Activated CD4-positive, alpha-beta T cell treated with anti-CD3 and anti-CD28 coated beads for 36 hours (primary cell): ENCODE measurements around the gene HARBI1. TPM values are rescaled to one million over a fixed set of nuclear protein-coding genes. Genes with fewer than 3 reads are reported as not detected.

Experiments
- ATAC-seq: fragments of 200-7000 bp; cut with Tn5 transposase; one replicate; pipeline ENCODE4 v1.10.0; 2021; ENCODE audit warnings: mild to moderate bottlenecking, moderate library complexity
- CTCF ChIA-PET: fragments of 350-600 bp; sonication (Branson Sonifier 250); formaldehyde crosslinking; loops from one replicate; lab custom pipeline; 2021; ENCODE audit warnings: antibody characterized with exemption; lab: Charles Lee
- POLR2A ChIA-PET: fragments of 350-600 bp; sonication (Branson Sonifier 250); formaldehyde crosslinking; loops from one replicate; lab custom pipeline; 2021; ENCODE audit warnings: antibody characterized with exemption, inconsistent platforms; lab: Charles Lee
- DNase-seq: peaks from one replicate; pipeline ENCODE4 v3.0.0-alpha.2; 2020
- H3K27ac Mint-ChIP-seq: one replicate; pipeline ENCODE4 v1.8.0; 2021; ENCODE audit warnings: mixed read lengths
- H3K27me3 Mint-ChIP-seq: one replicate; pipeline ENCODE4 v1.8.0; 2021; ENCODE audit warnings: mixed read lengths
- H3K36me3 Mint-ChIP-seq: one replicate; pipeline ENCODE4 v1.8.0; 2021; ENCODE audit warnings: low read depth, mixed read lengths
- H3K4me1 Mint-ChIP-seq: one replicate; pipeline ENCODE4 v1.8.0; 2021; ENCODE audit warnings: mixed read lengths
- H3K4me3 Mint-ChIP-seq: one replicate; pipeline ENCODE4 v1.8.0; 2021; ENCODE audit warnings: mild to moderate bottlenecking, moderate library complexity, mixed read lengths
- H3K9me3 Mint-ChIP-seq: one replicate; pipeline ENCODE4 v1.8.0; 2021; ENCODE audit warnings: low read depth, mixed read lengths
- intact Hi-C, 2 experiments: fragments of 100-400 bp; cut with DNase I in 1 of 2; cut with micrococcal nuclease in 1 of 2; formaldehyde crosslinking; loops; one replicate each; pipeline versions ENCODE4 v1.14.2 to v1.15.1; 2022 to 2024; cut with DNase I, micrococcal nuclease
- total RNA-seq, 2 experiments: library from RNA; stranded (reverse); gene quantifications; one replicate each; pipeline ENCODE4 v1.2.3, GENCODE V29; 2021

HARBI1 gene
- total RNA-seq, 2 experiments from 2014 or later = 2.3 to 2.7 TPM

DNA sequence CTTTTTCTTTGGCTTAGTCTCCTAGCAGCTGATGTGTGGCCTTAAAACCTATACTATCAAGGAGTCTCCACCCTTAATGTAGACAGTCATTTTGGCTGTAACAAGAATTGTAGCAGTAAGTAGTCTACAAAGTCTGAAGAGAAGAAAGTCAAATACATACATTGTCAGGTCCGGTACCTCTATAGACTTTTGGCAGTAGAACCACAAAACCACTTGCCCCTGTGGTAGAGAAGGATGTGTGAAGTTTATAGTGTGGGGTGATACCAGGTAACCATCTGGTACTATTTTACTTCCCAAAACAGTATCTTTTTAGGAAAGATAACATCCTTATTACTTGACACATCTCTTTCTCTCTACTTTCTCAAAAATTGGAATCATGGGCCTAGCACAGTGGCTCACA lies 15.5 kb upstream of the HARBI1 start:
- POLR2A ChIA-PET = no interaction called here
- Mint-ChIP-seq H3K27me3 (no peaks in the 10 kb centered on the region), H3K27ac (no peak overlapping the region), H3K4me3 (no peak overlapping the region), H3K9me3 (no peaks in the 10 kb centered on the region), H3K36me3 (peaks cover 16% of the 10 kb centered on the region), H3K4me1 (no peaks in the 10 kb centered on the region)
- ATAC-seq = no peak
- no peak for DNase-seq
- CTCF ChIA-PET = no interaction called here
- intact Hi-C loops = no loop called here

DNA sequence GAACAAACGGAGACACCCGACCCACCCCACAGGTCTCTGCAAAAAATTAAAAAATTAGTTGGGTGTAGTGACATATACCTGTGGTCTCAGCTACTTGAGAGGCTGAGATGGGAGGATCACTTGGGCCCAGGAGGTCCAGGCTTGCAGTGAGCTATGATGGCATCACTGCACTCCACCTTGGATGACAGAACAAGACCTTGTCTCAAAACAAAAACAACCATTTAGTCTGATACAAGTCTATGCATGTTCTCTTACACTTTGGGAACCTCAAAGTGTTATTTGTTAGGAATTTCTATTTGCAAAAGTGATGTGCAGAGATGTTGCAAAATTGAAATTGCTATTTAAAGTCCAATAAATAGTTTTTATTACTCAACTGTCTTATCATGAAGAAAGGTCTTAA lies 14.6 kb upstream of the HARBI1 start:
- ChIA-PET POLR2A (no interaction called here), CTCF (interaction anchor here (1.3 kb wide), 1 partner anchor 14 kb away, joined by 3 read pairs; the partner anchor contains the start of genes ATG13 and HARBI1)
- Mint-ChIP-seq H3K9me3 (no peaks in the 10 kb centered on the region), H3K4me1 (no peaks in the 10 kb centered on the region), H3K36me3 (peaks cover 17% of the 10 kb centered on the region), H3K27ac (no peak overlapping the region), H3K27me3 (no peaks in the 10 kb centered on the region), H3K4me3 (no peak overlapping the region)
- ATAC-seq (no peak), DNase-seq (no peak)
- intact Hi-C loops = no loop called here

DNA sequence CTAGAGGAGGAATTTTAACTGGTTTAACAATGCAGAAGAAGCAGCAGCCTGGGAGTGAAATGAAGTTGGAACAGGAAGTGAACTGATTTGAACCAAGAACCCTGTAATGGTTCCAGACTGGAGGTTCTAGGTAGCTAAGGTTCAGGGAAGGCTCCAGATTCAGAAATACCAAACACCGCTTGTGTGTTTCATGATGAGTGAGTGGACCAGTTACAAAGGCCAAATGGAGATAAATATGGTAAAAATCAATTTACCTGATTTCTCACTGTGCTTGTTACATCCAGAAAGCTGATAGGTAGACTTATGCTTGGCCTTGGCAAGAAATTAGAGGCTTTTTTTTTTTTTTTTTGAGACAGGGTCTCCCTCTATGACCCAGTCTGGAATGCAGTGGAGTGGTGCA lies 13.2 kb upstream of the HARBI1 start:
- DNase-seq (no peak), ATAC-seq (no peak)
- ChIA-PET CTCF (interaction anchor here (0.7 to 1.3 kb wide), 2 partner anchors 12 to 13 kb away, joined by 3 read pairs; partner anchors contain the start of genes ATG13 and HARBI1), POLR2A (interaction anchor here (1.4 kb wide), 1 partner anchor 12 kb away, joined by 3 read pairs; no protein-coding TSS in a partner anchor)
- Mint-ChIP-seq H3K27ac (no peak overlapping the region), H3K27me3 (no peaks in the 10 kb centered on the region), H3K4me1 (peaks cover 1% of the 10 kb centered on the region), H3K4me3 (no peak overlapping the region), H3K9me3 (no peaks in the 10 kb centered on the region), H3K36me3 (peaks cover 19% of the 10 kb centered on the region)
- intact Hi-C loops = no loop called here

DNA sequence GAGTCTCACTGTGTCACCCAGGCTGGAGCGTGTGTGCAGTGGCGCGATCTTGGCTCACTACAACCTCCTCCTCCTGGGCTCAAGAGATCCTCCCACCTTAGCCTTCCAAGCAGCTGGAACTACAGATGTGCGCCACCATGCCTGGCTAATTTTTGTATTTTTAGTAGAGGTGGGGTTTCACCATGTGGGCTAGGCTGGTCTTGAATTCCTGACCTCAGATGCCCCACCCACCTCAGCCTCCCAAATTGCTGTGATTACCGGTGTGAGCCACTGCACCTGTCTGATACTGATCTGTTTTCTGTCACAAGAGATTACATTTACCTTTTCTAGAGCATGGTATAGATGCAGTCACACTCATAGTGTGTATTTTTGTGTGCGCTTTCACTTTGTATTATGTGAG lies 11.9 kb upstream of the HARBI1 start:
- intact Hi-C loops = no loop called here
- Mint-ChIP-seq H3K4me3 (no peak overlapping the region), H3K27ac (no peak overlapping the region), H3K9me3 (no peaks in the 10 kb centered on the region), H3K4me1 (peaks cover 5% of the 10 kb centered on the region), H3K36me3 (peaks cover 23% of the 10 kb centered on the region), H3K27me3 (no peaks in the 10 kb centered on the region)
- ChIA-PET CTCF (no interaction called here), POLR2A (no interaction called here)
- no peak for DNase-seq
- no peak for ATAC-seq

DNA sequence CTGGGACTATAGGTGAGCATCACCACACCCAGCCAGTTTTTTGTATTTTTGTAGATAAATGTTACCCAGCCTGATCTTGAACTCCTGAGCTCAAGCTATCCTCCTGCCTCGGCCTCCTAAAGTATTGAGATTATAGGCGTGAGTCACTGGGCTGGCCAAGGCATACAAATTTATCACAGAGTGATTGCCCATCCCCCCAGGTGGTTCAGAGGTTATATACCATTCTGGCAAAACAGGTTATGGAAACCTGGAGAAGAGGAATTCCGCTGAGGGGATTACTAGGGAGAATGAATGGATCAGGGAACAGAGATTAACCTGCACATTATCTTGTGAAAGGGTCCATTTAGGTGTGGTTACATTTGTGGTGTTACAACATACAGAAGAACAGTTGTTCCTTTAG lies 8.4 kb upstream of the HARBI1 start:
- ChIA-PET CTCF (interaction anchor here (0.7 kb wide), 1 partner anchor 219 kb away, joined by 4 read pairs; no protein-coding TSS in a partner anchor), POLR2A (interaction anchor here (0.5 to 0.7 kb wide), 3 partner anchors 9 to 970 kb away, joined by 3 to 5 read pairs (median 3); no protein-coding TSS in a partner anchor)
- Mint-ChIP-seq H3K27ac (no peak overlapping the region), H3K4me1 (peaks cover 12% of the 10 kb centered on the region), H3K27me3 (no peaks in the 10 kb centered on the region), H3K9me3 (no peaks in the 10 kb centered on the region), H3K4me3 (no peak overlapping the region), H3K36me3 (peaks cover 22% of the 10 kb centered on the region)
- ATAC-seq = no peak
- no peak for DNase-seq
- intact Hi-C loops = no loop called here

DNA sequence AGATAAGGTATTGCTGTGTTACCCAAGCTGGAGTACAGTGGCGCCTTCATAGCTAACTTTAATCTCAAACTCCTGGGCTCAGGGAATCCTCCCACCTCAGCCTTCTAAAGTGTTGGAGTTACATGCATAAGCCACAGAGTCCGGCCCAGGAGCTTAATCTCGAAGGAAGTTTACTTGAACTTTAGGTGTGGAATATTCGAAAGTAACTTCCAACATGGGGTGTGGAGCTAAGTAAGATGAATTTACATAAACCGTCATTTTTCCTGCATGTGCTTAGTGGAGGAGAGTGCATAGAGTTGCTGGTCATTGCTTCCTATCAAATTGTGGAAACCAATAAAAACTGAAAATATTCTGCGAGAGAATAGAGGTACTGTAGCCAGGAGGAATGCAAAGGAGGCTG lies 1.8 kb upstream of the HARBI1 start:
- H3K27ac Mint-ChIP-seq = peak overlapping the region; percentile 82
- H3K36me3 Mint-ChIP-seq = peaks cover 11% of the 10 kb centered on the region
- POLR2A ChIA-PET = interaction anchor here (0.6 to 1.2 kb wide), 5 partner anchors 11 to 1109 kb away, joined by 3 to 4 read pairs (median 3); no protein-coding TSS in a partner anchor
- no peaks in the 10 kb centered on the region for H3K27me3 Mint-ChIP-seq
- CTCF ChIA-PET = interaction anchor here (0.7 to 3.8 kb wide), 19 partner anchors 8 to 236 kb away, joined by 3 to 15 read pairs (median 4); partner anchors contain the start of genes AMBRA1 and ZNF408
- DNase-seq (no peak), ATAC-seq (no peak)
- intact Hi-C loops = loop anchor here in 1 of 2 experiments (5.0 kb wide), 2 partner anchors 933 to 1228 kb away; partner anchors contain the start of genes CELF1 and NUP160
- no peaks in the 10 kb centered on the region for H3K9me3 Mint-ChIP-seq
- peaks cover 31% of the 10 kb centered on the region for H3K4me1 Mint-ChIP-seq
- H3K4me3 Mint-ChIP-seq = peak overlapping the region; percentile 89

DNA sequence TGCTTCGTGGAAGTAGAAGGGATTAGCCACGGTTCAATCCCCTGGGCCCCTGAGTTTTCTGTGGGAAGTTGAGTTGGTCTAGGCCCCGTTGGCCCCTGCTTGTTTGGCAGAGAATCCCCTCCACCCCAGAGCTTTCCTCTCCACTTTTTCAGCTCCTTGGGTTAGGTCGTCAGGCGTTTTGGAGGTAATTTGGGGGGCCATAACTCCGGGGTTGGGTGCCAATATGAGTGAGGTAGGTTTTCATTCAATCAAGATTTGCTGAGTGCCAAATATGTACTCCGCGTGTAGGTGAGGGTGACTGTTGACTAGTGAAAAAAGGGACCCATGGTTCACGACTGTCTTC lies 916 bp upstream of the HARBI1 start:
- H3K9me3 Mint-ChIP-seq = no peaks in the 10 kb centered on the region
- ATAC-seq (no peak), DNase-seq (no peak)
- H3K27ac Mint-ChIP-seq = peak overlapping the region; percentile 100
- peaks cover 9% of the 10 kb centered on the region for H3K36me3 Mint-ChIP-seq
- no peaks in the 10 kb centered on the region for H3K27me3 Mint-ChIP-seq
- peak overlapping the region; percentile 89 for H3K4me3 Mint-ChIP-seq
- intact Hi-C loops = loop anchor here (1.0 to 5.0 kb wide), 19 partner anchors 24 to 1229 kb away; partner anchors contain the start of genes AMBRA1 (in 2 of the 2), ARHGAP1 (in 2 of the 2), CELF1 (in 1 of the 2) and CKAP5 (in 1 of the 2)
- ChIA-PET CTCF (interaction anchor here (0.6 to 3.8 kb wide), 22 partner anchors 9 to 266 kb away, joined by 3 to 15 read pairs (median 4); partner anchors contain the start of genes AMBRA1 and ZNF408), POLR2A (interaction anchor here (0.6 to 2.1 kb wide), 6 partner anchors 12 to 1148 kb away, joined by 3 to 6 read pairs (median 4); partner anchors contain the start of genes AMBRA1, ARHGAP1 and ZNF408)
- H3K4me1 Mint-ChIP-seq = peaks cover 31% of the 10 kb centered on the region

DNA sequence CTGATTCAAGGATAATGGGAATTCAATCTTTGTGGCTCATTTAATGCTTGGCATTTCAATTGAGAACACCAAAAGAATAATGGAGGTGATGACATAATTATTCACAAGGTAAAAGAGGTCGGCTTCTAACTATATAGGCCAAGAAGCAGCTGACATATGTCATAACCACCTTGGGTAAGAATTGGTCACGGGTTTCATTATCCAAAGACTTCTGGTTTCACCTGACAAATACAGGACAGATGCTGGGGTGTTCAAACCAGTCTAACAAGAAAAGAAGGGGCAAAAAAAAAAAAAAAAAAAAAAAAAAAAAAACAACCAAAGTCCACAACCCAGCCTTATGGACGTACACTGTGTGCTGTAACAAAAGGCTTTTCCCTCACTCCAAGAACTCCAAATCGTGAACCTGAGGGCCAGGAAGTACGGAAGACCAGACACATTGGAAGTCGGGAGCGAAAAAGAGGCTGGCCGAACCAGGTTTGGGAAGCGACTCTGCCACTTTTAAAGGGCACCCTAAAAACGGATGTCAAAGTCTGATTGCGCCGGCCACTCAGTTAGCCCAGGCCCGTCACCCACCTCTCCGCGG lies 385 bp downstream of the HARBI1 start:
- CTCF ChIA-PET = interaction anchor here (0.6 to 3.8 kb wide), 3 partner anchors 14 to 126 kb away, joined by 3 to 15 read pairs (median 4); no protein-coding TSS in a partner anchor
- Mint-ChIP-seq H3K4me3 (peak overlapping the region; percentile 89), H3K36me3 (peaks cover 6% of the 10 kb centered on the region), H3K27me3 (no peaks in the 10 kb centered on the region), H3K9me3 (no peaks in the 10 kb centered on the region), H3K4me1 (peaks cover 31% of the 10 kb centered on the region), H3K27ac (peak overlapping the region; percentile 100)
- POLR2A ChIA-PET = interaction anchor here (0.5 to 2.1 kb wide), 7 partner anchors 23 to 754 kb away, joined by 3 to 9 read pairs (median 3); partner anchors contain the start of gene AMBRA1
- intact Hi-C loops = loop anchor here (1.0 to 5.0 kb wide), 19 partner anchors 22 to 1231 kb away; partner anchors contain the start of genes AMBRA1 (in 2 of the 2), ARHGAP1 (in 2 of the 2), CELF1 (in 1 of the 2) and CKAP5 (in 1 of the 2)
- no peak for DNase-seq
- peak; percentile 48 for ATAC-seq

DNA sequence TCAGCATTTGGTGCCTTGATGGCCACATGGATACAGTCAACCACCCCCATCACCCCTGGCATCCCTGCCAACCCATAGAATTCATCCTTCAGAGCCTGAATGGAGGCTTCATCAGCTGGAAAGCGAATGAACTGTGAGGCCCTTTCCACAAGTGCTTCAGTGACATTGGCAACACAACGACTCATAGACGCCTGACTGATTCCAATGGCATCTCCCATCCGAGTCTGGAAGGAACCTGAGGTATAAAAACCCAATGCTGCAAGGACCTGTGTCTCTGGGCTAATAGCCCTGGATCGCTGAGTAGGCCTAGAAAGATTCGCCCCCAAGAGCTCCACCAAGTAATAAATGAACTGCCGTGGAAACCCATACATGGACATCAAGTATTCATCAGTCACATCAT lies 1.3 kb downstream of the HARBI1 start:
- intact Hi-C loops = loop anchor here in 1 of 2 experiments (2.0 to 5.0 kb wide), 6 partner anchors 55 to 1232 kb away; partner anchors contain the start of genes CELF1, CSTPP1, NUP160 and PHF21A
- ChIA-PET CTCF (interaction anchor here (0.6 kb wide), 1 partner anchor 27 kb away, joined by 4 read pairs; no protein-coding TSS in a partner anchor), POLR2A (interaction anchor here (0.5 to 2.1 kb wide), 5 partner anchors 10 to 333 kb away, joined by 3 to 9 read pairs (median 6); partner anchors contain the start of gene AMBRA1)
- peaks cover 6% of the 10 kb centered on the region for H3K36me3 Mint-ChIP-seq
- H3K27ac Mint-ChIP-seq = no peak overlapping the region
- H3K4me1 Mint-ChIP-seq = peaks cover 29% of the 10 kb centered on the region
- DNase-seq = no peak
- H3K9me3 Mint-ChIP-seq = no peaks in the 10 kb centered on the region
- H3K27me3 Mint-ChIP-seq = no peaks in the 10 kb centered on the region
- no peak for ATAC-seq
- peak overlapping the region; percentile 89 for H3K4me3 Mint-ChIP-seq

DNA sequence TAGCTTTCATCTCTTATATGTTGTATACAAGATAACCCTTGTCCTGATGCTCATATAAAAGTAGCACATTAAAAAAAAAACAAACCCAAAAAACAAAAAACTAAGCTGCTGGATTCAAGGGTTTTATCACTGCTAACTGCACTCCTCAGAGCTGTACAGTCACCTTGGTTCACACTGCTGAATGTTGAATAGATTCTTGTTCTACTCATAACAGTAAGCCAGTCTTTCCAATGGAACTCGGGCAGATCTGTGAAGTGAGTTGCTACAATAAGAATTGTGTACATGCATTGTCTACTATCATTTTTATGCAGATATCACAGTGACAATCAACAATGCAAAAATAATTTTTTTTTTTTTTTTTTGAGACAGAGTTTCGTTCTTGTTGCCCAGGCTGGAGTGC lies 4.7 kb downstream of the HARBI1 start:
- ATAC-seq = no peak
- Mint-ChIP-seq H3K27me3 (no peaks in the 10 kb centered on the region), H3K4me1 (peaks cover 12% of the 10 kb centered on the region), H3K27ac (no peak overlapping the region), H3K36me3 (no peaks in the 10 kb centered on the region), H3K4me3 (no peak overlapping the region), H3K9me3 (no peaks in the 10 kb centered on the region)
- intact Hi-C loops = no loop called here
- ChIA-PET CTCF (interaction anchor here (0.7 to 1.6 kb wide), 4 partner anchors 18 to 181 kb away, joined by 3 to 7 read pairs (median 4); partner anchors contain the start of gene AMBRA1), POLR2A (no interaction called here)
- DNase-seq = no peak
